ENCODE data around the gene BICD1.

BICD1 gene

GRCh38 chr12:32277774-32278173 is 171.1 kb downstream of the BICD1 start:
- DNase-seq (ENCODE audit: low read depth in 2 of 2), result no peak

DNA sequence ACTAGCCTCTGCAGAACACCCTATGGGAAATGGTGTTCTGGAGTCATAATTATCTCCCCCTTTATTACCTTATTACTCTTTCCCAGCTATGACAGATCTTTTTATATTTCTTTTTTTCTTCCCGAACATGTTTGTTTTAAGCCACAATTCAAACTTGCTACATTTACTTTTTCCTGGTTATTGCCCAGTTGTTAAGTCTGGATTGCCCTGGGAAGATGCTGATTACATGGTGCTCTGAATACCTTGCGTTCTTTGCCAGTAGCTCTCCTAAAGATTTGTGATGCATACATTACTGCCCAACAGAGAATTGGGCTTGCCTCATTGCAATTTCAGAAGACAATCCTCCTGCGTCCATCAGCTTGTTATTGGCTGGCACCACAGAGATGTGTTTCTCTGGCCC is 174.5 kb downstream of the BICD1 start:
- no peak for DNase-seq (ENCODE audit: low read depth in 2 of 2)

- DNase-seq (ENCODE audit: low read depth in 2 of 2), result no peak
Measured at GRCh38 chr12:32284561-32284960, 177.9 kb downstream of the BICD1 start.

DNA sequence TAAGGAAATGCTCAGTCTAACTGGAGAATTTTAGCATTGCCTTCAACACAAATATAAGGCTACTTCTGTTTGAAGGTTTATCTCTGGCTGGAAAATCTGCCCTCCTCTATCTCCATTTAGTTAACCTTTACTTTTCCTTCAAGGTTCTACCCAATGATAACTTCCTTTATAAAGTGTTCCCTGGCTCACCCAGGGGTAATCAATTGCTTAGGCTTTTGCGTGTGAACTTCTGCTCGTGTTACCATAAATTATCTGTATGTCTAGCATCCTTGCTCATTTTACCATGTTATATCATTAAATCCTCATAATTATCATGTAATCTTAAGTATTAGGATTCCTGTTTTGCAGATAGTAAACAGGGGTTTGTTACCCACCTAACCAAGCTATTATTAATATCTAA is 178.4 kb downstream of the BICD1 start:
- DNase-seq (ENCODE audit: low read depth in 2 of 2), result no peak

DNA sequence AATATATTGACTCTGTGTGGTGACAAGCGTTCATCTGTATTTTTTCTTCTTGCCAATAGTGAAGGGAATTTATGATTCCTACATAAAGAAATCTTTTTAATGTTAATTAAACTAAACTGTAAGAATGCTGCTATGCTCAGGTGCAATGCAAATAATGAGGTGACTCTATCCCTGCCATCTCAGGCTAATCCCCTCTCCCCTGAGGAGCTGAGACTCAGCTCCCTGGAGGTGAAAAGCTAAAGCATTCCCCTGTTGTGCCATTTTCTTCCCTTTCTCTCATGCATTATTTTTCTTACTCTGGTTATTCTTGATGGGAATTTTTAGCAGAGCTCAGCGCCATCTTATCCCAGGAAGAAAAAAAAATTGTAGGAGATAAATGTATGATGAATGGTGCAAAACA is 178.8 kb downstream of the BICD1 start:
- DNase-seq (ENCODE audit: low read depth in 2 of 2), result no peak

DNA sequence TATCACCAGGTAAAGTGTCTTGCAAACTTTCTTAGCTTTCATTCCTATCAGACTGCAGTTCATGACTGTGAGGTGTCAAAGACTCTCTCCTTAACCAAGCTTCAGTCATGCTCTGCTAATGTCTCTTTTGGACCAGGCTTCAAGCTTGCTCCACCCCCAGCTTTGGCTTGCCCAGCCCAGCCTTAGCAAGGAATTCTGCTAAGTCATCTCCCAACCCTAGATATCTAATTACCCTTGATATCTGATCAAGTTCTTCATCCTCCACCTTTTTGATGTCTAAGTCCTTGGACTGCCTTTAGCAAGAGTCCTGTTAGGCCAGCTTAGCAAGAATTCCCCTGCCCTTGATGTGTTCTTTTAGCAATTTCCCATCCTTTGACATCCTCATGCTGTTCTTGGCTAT is 183.8 kb downstream of the BICD1 start:
- no peak for DNase-seq (ENCODE audit: low read depth in 2 of 2)

GRCh38 chr12:32292151-32292550 is 185.5 kb downstream of the BICD1 start:
- no peak for DNase-seq (ENCODE audit: low read depth in 2 of 2)

DNA sequence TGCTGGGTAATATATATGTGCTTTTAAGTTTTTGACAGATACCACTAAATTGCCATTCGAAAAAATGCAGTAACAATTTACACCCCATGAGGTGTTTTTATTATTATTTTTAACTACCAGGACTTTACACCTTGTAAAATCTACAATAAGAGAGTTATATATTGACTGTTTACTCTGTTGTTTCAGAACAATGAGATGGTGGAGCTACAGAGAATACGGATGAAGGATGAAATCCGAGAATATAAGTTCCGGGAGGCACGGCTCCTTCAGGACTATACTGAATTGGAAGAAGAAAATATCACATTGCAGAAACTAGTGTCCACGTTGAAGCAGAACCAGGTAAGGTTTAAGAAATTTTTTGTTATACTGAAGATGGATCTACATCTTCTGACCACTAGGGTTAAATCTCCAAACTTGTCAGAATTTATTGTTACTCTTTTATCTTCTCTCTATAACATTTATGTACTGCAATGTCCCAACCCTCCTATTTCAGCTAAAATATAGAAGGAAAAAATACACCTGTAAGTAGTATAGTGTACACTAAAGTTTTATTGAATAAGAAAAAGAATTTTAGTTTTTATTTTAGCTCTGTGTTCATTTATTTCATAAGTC is 187.3 kb downstream of the BICD1 start:
- no peak for DNase-seq (ENCODE audit: low read depth in 2 of 2)

- DNase-seq (ENCODE audit: low read depth in 2 of 2), result no peak
Measured at GRCh38 chr12:32296567-32296966, 189.9 kb downstream of the BICD1 start.

GRCh38 chr12:32298917-32299316 is 192.3 kb downstream of the BICD1 start:
- DNase-seq (ENCODE audit: low read depth in 2 of 2), result peak; percentile 51 to 56

DNA sequence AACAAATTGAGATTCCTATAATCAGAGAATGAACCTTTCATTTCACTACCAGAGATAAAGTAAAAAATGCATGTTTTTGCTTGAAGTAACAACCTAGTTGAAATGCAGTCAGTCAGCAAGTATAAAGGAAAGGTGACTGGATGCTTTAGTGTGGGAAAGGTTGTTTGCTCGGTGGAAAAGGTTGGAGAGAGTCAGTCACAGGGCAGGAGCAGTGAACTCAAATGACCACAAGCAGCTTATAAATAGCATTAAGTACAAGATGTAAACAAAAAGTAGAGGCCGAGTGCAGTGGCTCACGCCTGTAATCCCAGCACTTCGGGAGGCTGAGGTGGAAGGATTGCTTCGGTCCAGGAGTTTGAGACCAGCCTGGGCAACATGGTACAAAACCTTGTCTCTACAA is 194.6 kb downstream of the BICD1 start:
- no peak for DNase-seq (ENCODE audit: low read depth in 2 of 2)

DNA sequence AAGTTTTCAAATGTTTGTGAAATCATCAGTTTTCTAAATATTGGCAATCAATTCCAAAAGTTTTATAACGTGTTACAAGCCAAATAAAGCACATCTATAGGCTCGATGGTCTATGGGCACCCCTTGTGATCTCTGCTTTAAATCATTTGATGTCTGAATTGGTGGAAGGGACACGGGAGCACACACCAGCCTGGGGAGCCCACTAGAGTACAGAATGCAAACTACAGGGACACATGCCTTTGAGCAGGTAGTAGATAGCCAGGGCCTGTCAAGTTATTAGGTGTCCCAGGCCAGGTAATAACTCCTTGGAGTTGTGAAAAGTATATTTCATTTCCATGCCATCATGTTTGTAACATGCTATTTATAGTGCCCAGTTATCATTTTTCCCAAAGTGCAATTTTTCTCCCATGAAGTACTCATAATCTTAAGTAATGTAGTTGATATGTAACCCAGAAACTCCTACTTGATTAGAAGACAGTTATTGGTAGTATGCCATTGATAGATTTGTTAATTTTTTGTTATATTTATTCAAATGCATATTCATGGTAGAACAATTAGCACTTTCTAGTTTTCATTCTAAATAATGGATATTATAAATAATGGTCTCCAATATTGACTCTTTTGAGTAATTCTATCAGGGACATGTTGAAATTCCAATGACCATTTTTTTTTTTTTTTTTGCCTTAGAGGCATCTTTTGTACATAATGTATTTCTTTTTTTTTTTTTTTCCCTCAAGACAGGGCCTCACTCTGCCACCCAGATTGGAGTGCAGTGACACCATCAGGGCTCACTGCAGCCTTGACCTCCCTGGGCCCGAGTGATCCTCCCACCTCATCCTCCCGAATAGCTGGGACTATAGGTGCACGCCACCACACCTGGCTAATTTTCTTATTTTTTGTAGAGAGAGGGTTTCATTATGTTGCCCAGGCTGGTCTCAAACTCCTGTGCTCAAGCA is 195.8 kb downstream of the BICD1 start:
- DNase-seq (ENCODE audit: low read depth in 2 of 2), result no peak

- DNase-seq (ENCODE audit: low read depth in 2 of 2), result peak; percentile 34 to 35
Measured at GRCh38 chr12:32303174-32303549, 196.5 kb downstream of the BICD1 start.

GRCh38 chr12:32305163-32305562 is 198.5 kb downstream of the BICD1 start:
- DNase-seq (ENCODE audit: low read depth in 2 of 2), result peak in 1 of 2 experiments; percentile 13

- DNase-seq (ENCODE audit: low read depth in 2 of 2), result no peak
Measured at GRCh38 chr12:32307326-32307725, 200.7 kb downstream of the BICD1 start.

DNA sequence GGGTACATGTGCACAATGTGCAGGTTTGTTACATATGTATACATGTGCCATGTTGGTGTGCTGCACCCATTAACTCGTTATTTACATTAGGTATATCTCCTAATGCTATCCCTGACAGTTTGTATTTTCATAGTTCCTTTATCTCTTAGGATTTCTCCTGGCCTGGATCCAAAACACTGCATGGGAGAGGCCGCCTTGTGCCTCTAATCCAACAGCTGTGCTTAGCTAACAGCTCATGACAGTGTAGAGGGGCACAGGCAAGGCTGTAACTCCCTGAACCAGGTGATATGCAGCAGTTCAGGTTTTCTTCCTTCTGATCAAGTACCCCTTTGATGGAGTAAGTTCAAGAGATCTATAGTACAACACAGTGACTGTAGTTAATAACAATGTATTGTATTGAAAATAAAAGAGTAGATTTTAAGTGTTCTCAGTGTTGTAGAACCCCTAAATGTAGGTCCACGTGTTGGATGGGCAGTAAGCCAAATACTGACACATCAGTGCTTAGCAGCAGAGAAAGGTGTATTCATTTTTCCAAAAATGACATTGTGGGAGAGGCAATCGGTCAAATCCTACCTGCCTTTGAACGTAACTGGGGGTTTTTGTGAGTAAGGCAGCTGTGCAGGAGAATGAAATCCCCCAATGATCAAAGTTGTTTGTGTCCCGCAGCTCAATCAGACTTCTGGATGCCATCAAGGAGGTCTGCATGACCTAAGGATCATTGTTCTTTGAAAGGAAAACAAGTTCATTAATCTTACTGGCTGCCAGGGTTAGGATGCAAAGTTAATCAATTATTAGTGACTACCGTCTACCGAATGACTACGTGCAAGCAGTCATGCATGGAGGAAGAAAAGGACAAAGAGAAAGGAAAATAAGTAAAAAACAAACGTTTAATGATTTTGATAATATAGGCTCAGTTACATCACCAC is 203.4 kb downstream of the BICD1 start:
- DNase-seq (ENCODE audit: low read depth in 2 of 2), result no peak

DNA sequence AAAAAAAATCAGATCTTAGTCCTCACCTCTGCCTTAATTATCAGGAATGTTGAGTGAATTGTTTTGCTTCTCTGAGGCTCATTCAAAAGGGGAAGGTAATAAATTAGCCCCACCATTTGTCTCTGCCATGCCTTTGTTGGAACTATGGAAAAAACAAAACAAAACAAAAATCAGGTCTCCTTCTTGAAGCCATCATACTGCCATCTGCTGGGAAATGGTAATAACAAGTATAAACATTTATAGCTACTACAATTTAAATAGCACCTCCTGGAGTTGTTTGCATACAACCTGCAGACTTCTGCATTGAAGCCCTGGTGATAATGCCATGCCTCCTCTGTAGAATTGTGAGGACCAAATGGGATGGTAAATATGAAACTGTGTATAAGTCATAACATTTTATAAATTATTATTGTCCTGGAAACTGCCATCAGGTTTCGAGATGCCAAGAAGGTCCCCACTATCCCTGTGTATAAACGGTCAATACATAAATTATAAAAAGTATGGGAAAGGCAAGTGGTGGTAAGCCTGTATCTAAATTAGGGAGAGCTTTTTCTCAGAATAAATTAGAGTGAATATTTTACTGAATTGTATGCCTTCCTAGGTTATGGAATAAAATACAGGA is 205.5 kb downstream of the BICD1 start:
- DNase-seq (ENCODE audit: low read depth in 2 of 2), result peak; percentile 45 to 53

DNA sequence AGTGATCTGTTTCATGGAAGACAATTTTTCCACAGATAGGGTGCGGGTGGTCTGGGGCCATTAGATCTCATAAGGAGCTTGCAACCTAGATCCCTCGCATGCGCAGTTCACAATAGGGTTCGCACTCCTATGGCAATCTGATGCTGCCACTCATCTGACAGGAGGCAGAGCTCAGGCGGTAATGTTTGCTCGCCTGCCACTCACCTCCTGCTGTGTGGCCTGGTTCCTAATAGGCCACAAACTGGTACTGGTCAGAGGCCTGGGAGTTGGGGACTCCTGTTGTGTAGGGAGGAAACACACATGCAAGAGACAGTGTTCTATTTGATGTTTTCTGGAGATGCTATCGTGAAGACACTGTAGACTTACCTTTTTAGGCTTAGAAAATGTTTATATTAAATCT is 215.7 kb downstream of the BICD1 start:
- DNase-seq (ENCODE audit: low read depth in 2 of 2), result no peak

DNA sequence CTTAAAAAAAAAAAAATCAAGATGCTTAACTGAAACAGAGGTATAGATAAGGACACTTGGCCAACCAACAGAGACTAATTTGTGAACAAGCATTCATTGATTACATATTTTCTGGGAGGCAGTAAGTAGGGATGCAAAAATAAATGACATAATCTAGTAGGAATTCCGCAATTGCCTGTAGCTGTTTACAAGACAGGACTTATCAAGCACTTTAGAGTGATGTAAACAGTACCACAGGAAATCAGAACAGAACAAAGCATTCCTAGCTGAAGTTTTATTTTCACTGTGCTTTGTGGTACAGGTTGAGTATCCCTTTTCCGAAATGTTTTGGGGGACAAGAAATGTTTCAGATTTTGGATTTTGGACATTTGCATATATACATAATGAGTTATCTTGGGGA is 224.5 kb downstream of the BICD1 start:
- no peak for DNase-seq (ENCODE audit: low read depth in 2 of 2)

- DNase-seq (ENCODE audit: low read depth in 2 of 2), result no peak
Measured at GRCh38 chr12:32332446-32332845, 225.8 kb downstream of the BICD1 start.

- DNase-seq (ENCODE audit: low read depth in 2 of 2), result no peak
Measured at GRCh38 chr12:32334371-32334777, 227.7 kb downstream of the BICD1 start.

GRCh38 chr12:32336261-32336660 is 229.6 kb downstream of the BICD1 start:
- no peak for DNase-seq (ENCODE audit: low read depth in 2 of 2)

Measured in fibroblast of skin of left quadriceps (primary cell).